ENCODE measurements around the gene NACC2.

The NACC2 gene

DNA sequence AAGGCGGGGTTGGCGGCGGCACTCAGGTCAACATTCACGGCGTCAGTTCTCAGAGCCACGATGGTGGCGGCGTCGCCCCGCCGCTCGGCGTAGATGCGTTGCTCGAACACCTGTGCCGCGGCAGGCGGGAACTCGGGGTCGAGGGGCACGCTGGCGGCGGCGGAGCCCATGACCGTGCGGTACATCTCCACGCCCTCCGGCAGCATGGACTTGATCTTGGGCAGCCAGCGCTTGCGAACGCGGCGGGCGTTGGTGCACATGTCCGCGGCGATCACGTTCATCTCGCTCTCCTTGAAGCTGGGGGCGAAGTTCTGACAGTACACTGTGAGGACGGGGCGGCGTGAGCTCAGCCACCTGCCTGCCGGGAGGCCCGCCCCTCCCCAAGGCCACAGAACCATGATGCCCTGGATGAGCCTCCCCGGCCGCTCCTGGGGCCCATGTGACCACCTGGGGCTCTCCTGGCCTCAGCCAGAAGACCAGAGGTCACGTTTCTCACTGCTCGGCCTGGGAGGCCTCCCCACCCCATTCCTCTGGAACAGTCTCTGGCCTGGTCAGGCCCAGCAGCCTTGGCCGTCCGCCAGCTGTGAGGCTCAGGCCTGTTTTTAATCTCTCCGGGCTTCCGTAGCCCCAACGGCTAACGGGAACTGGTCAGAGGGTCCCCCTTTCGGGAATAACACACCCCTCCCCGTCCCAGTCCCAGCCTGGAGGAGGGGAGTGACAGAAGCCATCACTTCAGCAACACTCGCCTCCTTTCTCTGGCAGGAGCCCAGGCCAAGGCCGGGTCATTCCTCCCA lies 83.2 kb downstream of the NACC2 start:
- H3K4me3 ChIP-seq (ENCODE audit: low read length in 2 of 2), result no peak overlapping the region
- H2BK120ac ChIP-seq (ENCODE audit: low read depth, low read length), result peak overlapping the region; percentile 61
- H3K18ac ChIP-seq (ENCODE audit: low read length), result peak overlapping the region; percentile 79
- H2BK5ac ChIP-seq (ENCODE audit: low read length), result no peak overlapping the region
- H2BK12ac ChIP-seq (ENCODE audit: low read length), result peak overlapping the region; percentile 42
- peak overlapping the region; percentile 85 for H3K23ac ChIP-seq (ENCODE audit: low read depth, low read length, poor library complexity)
- H3K9ac ChIP-seq (ENCODE audit: low read depth, low read length, poor library complexity), result peak overlapping the region; percentile 55
- no peaks in the 10 kb centered on the region for H3K27me3 ChIP-seq (ENCODE audit: control insufficient read depth in 3 of 3, insufficient read depth in 3 of 3, low read depth in 1 of 3, low read length in 3 of 3)
- peak overlapping the region; percentile 72 for H3K4ac ChIP-seq (ENCODE audit: low read length)
- H3K14ac ChIP-seq (ENCODE audit: low read length), result peak overlapping the region; percentile 85
- peaks cover 0 to 2% of the 10 kb centered on the region in 2 donors for H3K9me3 ChIP-seq (replicated peaks in 1 of 2; ENCODE audit: control insufficient read depth in 2 of 2, insufficient read depth in 1 of 2, low read depth in 1 of 2, low read length in 2 of 2)
- H2BK15ac ChIP-seq (ENCODE audit: low read length), result peak overlapping the region; percentile 21
- no peak for DNase-seq (ENCODE audit: low spot score)
- peak overlapping the region; percentile 48 for H4K8ac ChIP-seq (ENCODE audit: low read depth, low read length)
- H3K27ac ChIP-seq (replicated peaks; ENCODE audit: low read length), result no peak overlapping the region
- no CpG with 5 or more reads among the region's 59 CpGs for WGBS, 2 donors (ENCODE audit: extremely low coverage in 2 of 2, insufficient read length in 2 of 2, insufficient replicate concordance in 1 of 2)
- H3K79me1 ChIP-seq (ENCODE audit: low read depth, low read length), result peaks cover 7% of the 10 kb centered on the region
- peaks cover 25 to 37% of the 10 kb centered on the region in 2 donors for H3K4me1 ChIP-seq (ENCODE audit: control insufficient read depth in 2 of 2, insufficient read depth in 1 of 2, low read depth in 1 of 2, low read length in 2 of 2)
- no peak overlapping the region for H3K4me2 ChIP-seq (ENCODE audit: insufficient read depth, low read length, poor library complexity, severe bottlenecking)
- no peak overlapping the region for H2AFZ ChIP-seq (ENCODE audit: low read length)
- H4K91ac ChIP-seq (ENCODE audit: low read depth, low read length, poor library complexity), result no peak overlapping the region
- peak overlapping the region; percentile 83 for H2AK5ac ChIP-seq (ENCODE audit: low read depth, low read length)
- peaks cover 0 to 4% of the 10 kb centered on the region in 2 donors for H3K36me3 ChIP-seq (replicated peaks in 1 of 2; ENCODE audit: control insufficient read depth in 2 of 2, insufficient read depth in 2 of 2, low read length in 2 of 2)

DNA sequence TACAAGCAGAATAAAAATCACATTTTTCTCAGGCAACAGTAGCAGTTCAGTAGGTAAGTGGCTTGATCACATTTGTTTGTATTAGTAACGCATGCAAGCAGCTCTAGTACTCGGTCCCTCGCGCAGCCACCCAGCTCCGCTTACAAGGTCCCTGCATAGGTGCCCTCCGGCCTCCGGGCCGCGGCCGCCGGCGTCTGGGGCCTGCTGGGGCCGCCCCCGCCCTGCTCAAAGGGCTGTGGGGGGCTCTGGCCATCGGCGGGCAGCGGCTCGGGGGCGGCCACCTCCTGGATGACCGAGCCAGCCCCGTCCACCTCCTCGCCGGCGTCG lies 83.8 kb downstream of the NACC2 start:
- H4K91ac ChIP-seq (ENCODE audit: low read depth, low read length, poor library complexity), result no peak overlapping the region
- no peak overlapping the region for H2AFZ ChIP-seq (ENCODE audit: low read length)
- peaks cover 0 to 2% of the 10 kb centered on the region in 2 donors for H3K9me3 ChIP-seq (replicated peaks in 1 of 2; ENCODE audit: control insufficient read depth in 2 of 2, insufficient read depth in 1 of 2, low read depth in 1 of 2, low read length in 2 of 2)
- peak overlapping the region; percentile 42 for H2BK12ac ChIP-seq (ENCODE audit: low read length)
- no peak overlapping the region for H3K27ac ChIP-seq (replicated peaks; ENCODE audit: low read length)
- H3K4me3 ChIP-seq (ENCODE audit: low read length in 2 of 2), result no peak overlapping the region
- peaks cover 26 to 43% of the 10 kb centered on the region in 2 donors for H3K4me1 ChIP-seq (ENCODE audit: control insufficient read depth in 2 of 2, insufficient read depth in 1 of 2, low read depth in 1 of 2, low read length in 2 of 2)
- DNase-seq (ENCODE audit: low spot score), result no peak
- H2BK5ac ChIP-seq (ENCODE audit: low read length), result peak overlapping the region; percentile 72
- no peak overlapping the region for H2BK120ac ChIP-seq (ENCODE audit: low read depth, low read length)
- peaks cover 4% of the 10 kb centered on the region for H3K79me1 ChIP-seq (ENCODE audit: low read depth, low read length)
- H3K4me2 ChIP-seq (ENCODE audit: insufficient read depth, low read length, poor library complexity, severe bottlenecking), result no peak overlapping the region
- H3K9ac ChIP-seq (ENCODE audit: low read depth, low read length, poor library complexity), result no peak overlapping the region
- H3K36me3 ChIP-seq (replicated peaks in 1 of 2; ENCODE audit: control insufficient read depth in 2 of 2, insufficient read depth in 2 of 2, low read length in 2 of 2), result peaks cover 0 to 4% of the 10 kb centered on the region in 2 donors
- H3K27me3 ChIP-seq (ENCODE audit: control insufficient read depth in 3 of 3, insufficient read depth in 3 of 3, low read depth in 1 of 3, low read length in 3 of 3), result no peaks in the 10 kb centered on the region
- WGBS, 2 donors (ENCODE audit: extremely low coverage in 2 of 2, insufficient read length in 2 of 2, insufficient replicate concordance in 1 of 2), result no CpG with 5 or more reads among the region's 25 CpGs
- peak overlapping the region; percentile 83 for H2AK5ac ChIP-seq (ENCODE audit: low read depth, low read length)
- no peak overlapping the region for H4K8ac ChIP-seq (ENCODE audit: low read depth, low read length)
- no peak overlapping the region for H2BK15ac ChIP-seq (ENCODE audit: low read length)
- H3K23ac ChIP-seq (ENCODE audit: low read depth, low read length, poor library complexity), result peak overlapping the region; percentile 85
- no peak overlapping the region for H3K4ac ChIP-seq (ENCODE audit: low read length)
- no peak overlapping the region for H3K14ac ChIP-seq (ENCODE audit: low read length)
- H3K18ac ChIP-seq (ENCODE audit: low read length), result peak overlapping the region; percentile 79

DNA sequence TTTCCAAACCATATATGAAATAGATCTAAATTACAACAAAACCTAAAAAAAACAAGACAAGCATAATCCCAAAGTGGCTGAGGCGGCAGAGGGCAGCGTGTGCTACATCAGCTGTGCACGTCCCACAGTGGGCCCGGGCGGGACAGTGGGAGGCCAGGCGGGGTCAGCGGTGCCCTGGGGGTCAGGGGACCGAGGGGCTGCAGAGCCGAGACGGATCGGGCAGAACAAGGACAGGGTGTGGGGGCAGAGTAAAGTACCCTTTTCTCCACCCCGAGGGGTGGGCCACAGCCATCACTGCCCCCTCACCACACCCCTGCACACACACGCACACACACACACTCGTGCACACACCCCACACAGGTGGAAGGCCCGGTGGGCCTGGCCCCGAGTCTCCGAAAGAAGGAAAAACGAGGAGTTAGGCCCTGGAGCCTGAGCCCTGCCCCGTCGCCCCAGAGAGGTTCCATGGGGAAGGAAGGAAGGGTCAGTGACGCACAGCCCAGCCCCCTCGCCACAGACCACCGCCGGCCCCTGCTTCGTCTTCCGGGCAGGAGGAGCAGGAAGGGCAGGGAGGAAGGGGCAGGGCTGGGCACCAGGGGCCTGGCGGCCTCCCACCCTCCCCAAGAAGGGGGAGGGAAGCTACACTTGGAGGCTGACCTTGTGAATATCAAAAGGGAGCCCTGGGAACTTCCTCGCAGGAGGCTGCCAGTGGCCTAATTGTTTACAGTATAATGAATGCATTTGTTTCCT lies 84.3 kb downstream of the NACC2 start:
- H4K91ac ChIP-seq (ENCODE audit: low read depth, low read length, poor library complexity), result no peak overlapping the region
- H3K18ac ChIP-seq (ENCODE audit: low read length), result peak overlapping the region; percentile 69
- peaks cover 29 to 47% of the 10 kb centered on the region in 2 donors for H3K4me1 ChIP-seq (ENCODE audit: control insufficient read depth in 2 of 2, insufficient read depth in 1 of 2, low read depth in 1 of 2, low read length in 2 of 2)
- H3K23ac ChIP-seq (ENCODE audit: low read depth, low read length, poor library complexity), result peak overlapping the region; percentile 20
- H2BK12ac ChIP-seq (ENCODE audit: low read length), result peak overlapping the region; percentile 31
- H2BK15ac ChIP-seq (ENCODE audit: low read length), result peak overlapping the region; percentile 88
- H3K27me3 ChIP-seq (ENCODE audit: control insufficient read depth in 3 of 3, insufficient read depth in 3 of 3, low read depth in 1 of 3, low read length in 3 of 3), result no peaks in the 10 kb centered on the region
- H3K4me2 ChIP-seq (ENCODE audit: insufficient read depth, low read length, poor library complexity, severe bottlenecking), result no peak overlapping the region
- H3K4ac ChIP-seq (ENCODE audit: low read length), result peak overlapping the region; percentile 71
- no peak overlapping the region for H3K27ac ChIP-seq (replicated peaks; ENCODE audit: low read length)
- no CpG with 5 or more reads among the region's 28 CpGs for WGBS, 2 donors (ENCODE audit: extremely low coverage in 2 of 2, insufficient read length in 2 of 2, insufficient replicate concordance in 1 of 2)
- H3K4me3 ChIP-seq (ENCODE audit: low read length in 2 of 2), result no peak overlapping the region
- H3K14ac ChIP-seq (ENCODE audit: low read length), result peak overlapping the region; percentile 49
- no peak overlapping the region for H4K8ac ChIP-seq (ENCODE audit: low read depth, low read length)
- H3K9ac ChIP-seq (ENCODE audit: low read depth, low read length, poor library complexity), result peak overlapping the region; percentile 74
- H2BK5ac ChIP-seq (ENCODE audit: low read length), result peak overlapping the region; percentile 72
- H2AFZ ChIP-seq (ENCODE audit: low read length), result no peak overlapping the region
- DNase-seq (ENCODE audit: low spot score), result no peak
- peaks cover 0 to 4% of the 10 kb centered on the region in 2 donors for H3K36me3 ChIP-seq (replicated peaks in 1 of 2; ENCODE audit: control insufficient read depth in 2 of 2, insufficient read depth in 2 of 2, low read length in 2 of 2)
- peaks cover 4% of the 10 kb centered on the region for H3K79me1 ChIP-seq (ENCODE audit: low read depth, low read length)
- H2BK120ac ChIP-seq (ENCODE audit: low read depth, low read length), result no peak overlapping the region
- H2AK5ac ChIP-seq (ENCODE audit: low read depth, low read length), result peak overlapping the region; percentile 96
- H3K9me3 ChIP-seq (replicated peaks in 1 of 2; ENCODE audit: control insufficient read depth in 2 of 2, insufficient read depth in 1 of 2, low read depth in 1 of 2, low read length in 2 of 2), result peaks cover 0 to 2% of the 10 kb centered on the region in 2 donors

DNA sequence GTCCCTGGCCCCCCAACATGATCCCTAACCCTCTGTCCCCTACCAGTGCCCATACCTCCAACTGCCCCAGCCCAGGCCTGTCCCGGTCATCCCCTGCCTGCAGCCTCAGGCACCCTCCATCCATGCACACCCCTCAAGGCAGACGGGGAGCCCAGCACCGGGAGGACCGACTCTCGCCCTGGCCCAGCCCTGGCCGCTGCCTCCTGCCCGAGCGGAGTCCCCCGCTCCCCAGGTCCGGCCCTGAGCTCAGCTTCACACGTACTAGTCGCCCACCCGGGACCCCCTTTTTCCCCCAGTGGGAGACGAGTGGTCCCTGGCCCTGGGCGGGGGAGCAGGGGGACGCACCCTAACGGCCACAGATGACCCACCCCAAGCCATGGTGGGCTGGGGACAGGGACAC lies 84.9 kb downstream of the NACC2 start:
- peak overlapping the region; percentile 79 for H2BK12ac ChIP-seq (ENCODE audit: low read length)
- H4K8ac ChIP-seq (ENCODE audit: low read depth, low read length), result no peak overlapping the region
- DNase-seq (ENCODE audit: low spot score), result no peak
- H2BK120ac ChIP-seq (ENCODE audit: low read depth, low read length), result no peak overlapping the region
- peak overlapping the region; percentile 83 for H2BK5ac ChIP-seq (ENCODE audit: low read length)
- peak overlapping the region; percentile 97 for H4K91ac ChIP-seq (ENCODE audit: low read depth, low read length, poor library complexity)
- peaks cover 0 to 2% of the 10 kb centered on the region in 2 donors for H3K9me3 ChIP-seq (replicated peaks in 1 of 2; ENCODE audit: control insufficient read depth in 2 of 2, insufficient read depth in 1 of 2, low read depth in 1 of 2, low read length in 2 of 2)
- H3K4me3 ChIP-seq (ENCODE audit: low read length in 2 of 2), result no peak overlapping the region
- peaks cover 0 to 4% of the 10 kb centered on the region in 2 donors for H3K36me3 ChIP-seq (replicated peaks in 1 of 2; ENCODE audit: control insufficient read depth in 2 of 2, insufficient read depth in 2 of 2, low read length in 2 of 2)
- peak overlapping the region; percentile 13 for H3K18ac ChIP-seq (ENCODE audit: low read length)
- peak overlapping the region; percentile 88 for H2BK15ac ChIP-seq (ENCODE audit: low read length)
- H3K27me3 ChIP-seq (ENCODE audit: control insufficient read depth in 3 of 3, insufficient read depth in 3 of 3, low read depth in 1 of 3, low read length in 3 of 3), result no peaks in the 10 kb centered on the region
- H3K14ac ChIP-seq (ENCODE audit: low read length), result peak overlapping the region; percentile 49
- no peak overlapping the region for H2AFZ ChIP-seq (ENCODE audit: low read length)
- no peak overlapping the region for H3K9ac ChIP-seq (ENCODE audit: low read depth, low read length, poor library complexity)
- no peak overlapping the region for H3K23ac ChIP-seq (ENCODE audit: low read depth, low read length, poor library complexity)
- H2AK5ac ChIP-seq (ENCODE audit: low read depth, low read length), result peak overlapping the region; percentile 96
- H3K27ac ChIP-seq (replicated peaks; ENCODE audit: low read length), result no peak overlapping the region
- WGBS, 2 donors (ENCODE audit: extremely low coverage in 2 of 2, insufficient read length in 2 of 2, insufficient replicate concordance in 1 of 2), result no CpG with 5 or more reads among the region's 17 CpGs
- peaks cover 7% of the 10 kb centered on the region for H3K79me1 ChIP-seq (ENCODE audit: low read depth, low read length)
- peaks cover 32 to 49% of the 10 kb centered on the region in 2 donors for H3K4me1 ChIP-seq (ENCODE audit: control insufficient read depth in 2 of 2, insufficient read depth in 1 of 2, low read depth in 1 of 2, low read length in 2 of 2)
- H3K4me2 ChIP-seq (ENCODE audit: insufficient read depth, low read length, poor library complexity, severe bottlenecking), result no peak overlapping the region
- H3K4ac ChIP-seq (ENCODE audit: low read length), result peak overlapping the region; percentile 93

All from neuronal stem cell (in vitro differentiated cells).